Caco-2 (cell line): ENCODE measurements around the gene ACSBG1. TPM values are rescaled to one million over a fixed set of nuclear protein-coding genes. Genes with fewer than 3 reads are reported as not detected.

Experiments
- BruUV-seq: library from RNA; stranded (reverse); fragments of 400-500 nt; replicated peaks from 2 replicates; lab custom pipeline; 2021; lab: Mats Ljungman, UMichigan
- CTCF ChIA-PET: fragments of 300-600 bp; sonication (Branson Sonifier 250); formaldehyde crosslinking; loops from one replicate; lab custom pipeline; 2022; ENCODE audit warnings: antibody characterized with exemption; lab: Charles Lee
- POLR2A ChIA-PET: fragments of 300-600 bp; sonication (Branson Sonifier 250); formaldehyde crosslinking; loops from one replicate; lab custom pipeline; 2022; ENCODE audit warnings: antibody characterized with exemption; lab: Charles Lee
- DNase-seq, 2 experiments: peaks; one replicate each; pipeline versions ENCODE4 v3.0.0 to v3.0.0-alpha.2; 2020 to 2022
- H3K27me3 ChIP-seq: replicated peaks from 2 replicates; pipeline ENCODE4 v1.6.0; 2011; ENCODE audit warnings: low read length; ENCODE audit not compliant: control insufficient read depth, insufficient read depth
- H3K36me3 ChIP-seq: 2 replicates; pipeline ENCODE4 v1.5.1; 2011; ENCODE audit warnings: low read length; ENCODE audit not compliant: control insufficient read depth, insufficient read depth
- H3K4me1 ChIP-seq: fragments of 250-450 bp; sonication (Bioruptor Pico); 2 replicates; pipeline ENCODE4 v1.5.1; 2020; ENCODE audit warnings: mild to moderate bottlenecking
- H3K4me3 ChIP-seq: 2 replicates; pipeline ENCODE4 v1.5.1; 2011; ENCODE audit warnings: low read depth, mild to moderate bottlenecking, control low read depth, low read length
- H3K9me3 ChIP-seq: fragments of 250-450 bp; sonication (Bioruptor Pico); 2 replicates; pipeline ENCODE4 v1.5.1; 2020; ENCODE audit warnings: mild to moderate bottlenecking, moderate library complexity
- H3K27ac Mint-ChIP-seq: one replicate; pipeline ENCODE4 v1.8.0; 2022; ENCODE audit warnings: mixed read lengths; ENCODE audit not compliant: unreplicated experiment
- H3K27me3 Mint-ChIP-seq: one replicate; pipeline ENCODE4 v1.8.0; 2022; ENCODE audit warnings: mixed read lengths; ENCODE audit not compliant: insufficient read depth, unreplicated experiment
- H3K36me3 Mint-ChIP-seq: one replicate; pipeline ENCODE4 v1.8.0; 2022; ENCODE audit warnings: mild to moderate bottlenecking, mixed read lengths; ENCODE audit not compliant: insufficient read depth, unreplicated experiment
- H3K4me1 Mint-ChIP-seq: one replicate; pipeline ENCODE4 v1.8.0; 2022; ENCODE audit warnings: low read depth, mixed read lengths; ENCODE audit not compliant: unreplicated experiment
- H3K4me3 Mint-ChIP-seq: one replicate; pipeline ENCODE4 v1.8.0; 2022; ENCODE audit warnings: mild to moderate bottlenecking, moderate library complexity, mixed read lengths; ENCODE audit not compliant: unreplicated experiment
- H3K9me3 Mint-ChIP-seq: one replicate; pipeline ENCODE4 v1.8.0; 2022; ENCODE audit warnings: mixed read lengths; ENCODE audit not compliant: unreplicated experiment
- intact Hi-C: fragments of 100-400 bp; cut with micrococcal nuclease; formaldehyde crosslinking; loops from one replicate; pipeline ENCODE4 v1.10.0; 2022; ENCODE audit not compliant: unreplicated experiment
- total RNA-seq: library from RNA; stranded (reverse); gene quantifications from 2 replicates; pipeline ENCODE4 v1.2.3, GENCODE V29; 2022
- TF ChIP-seq, protein P1 (sequence below), 2 experiments: fragments of 200-600 bp in 1 of 2; IDR thresholded peaks; 1 replicate in 1 of 2; 2 replicates in 1 of 2; pipeline versions ENCODE4 v1.5.1 to v1.8.0; 2011 to 2022; ENCODE audit warnings: antibody characterized with exemption in 1 of 2, control low read depth in 1 of 2, inconsistent platforms in 1 of 2, low read depth in 1 of 2, low read length in 1 of 2, mild to moderate bottlenecking in 1 of 2, moderate library complexity in 1 of 2; ENCODE audit not compliant: insufficient read depth in 1 of 2, severe bottlenecking in 1 of 2, unreplicated experiment in 1 of 2

ACSBG1 gene
- total RNA-seq, 1 experiment from 2014 or later = not detected

DNA sequence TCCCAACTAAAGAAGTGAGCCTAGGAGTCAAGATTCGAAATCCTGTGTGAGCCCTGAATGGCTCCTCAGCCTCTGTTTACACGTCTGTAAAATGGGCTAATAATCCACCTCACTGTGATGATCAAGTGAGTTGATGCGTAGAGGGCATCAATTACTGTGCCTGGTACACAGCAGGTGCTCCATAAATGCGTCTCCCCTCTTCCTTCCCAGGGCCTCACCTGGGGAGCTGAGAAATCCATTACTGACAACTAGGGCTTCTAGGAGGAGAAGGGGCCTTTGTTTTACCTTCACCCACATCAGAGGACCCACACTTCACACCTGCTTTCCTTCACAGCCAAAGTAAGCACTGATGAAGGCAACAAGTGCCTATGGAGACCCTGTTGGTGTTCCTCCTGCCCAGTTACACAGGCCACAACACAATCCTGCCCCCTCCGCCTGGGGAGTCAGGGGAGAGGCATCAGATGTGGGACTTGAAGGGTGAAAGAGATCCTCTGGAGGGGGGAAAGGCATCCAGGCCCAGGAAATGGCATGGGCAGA, 104.5 kb downstream of the ACSBG1 start:
- peak overlapping the region; percentile 70 for H3K4me3 Mint-ChIP-seq
- no peak overlapping the region for H3K4me3 ChIP-seq
- peaks cover 9% of the 10 kb centered on the region for H3K4me1 Mint-ChIP-seq
- no TSS peak for BruUV-seq
- no peaks in the 10 kb centered on the region for H3K9me3 ChIP-seq
- no peak overlapping the region for H3K27ac Mint-ChIP-seq
- ChIA-PET POLR2A (no interaction called here), CTCF (interaction anchor here (2.5 kb wide), 1 partner anchor 66 kb away, joined by 16 read pairs; no protein-coding TSS in a partner anchor)
- peaks cover 6% of the 10 kb centered on the region for H3K36me3 Mint-ChIP-seq
- H3K27me3 Mint-ChIP-seq = no peaks in the 10 kb centered on the region
- H3K9me3 Mint-ChIP-seq = no peaks in the 10 kb centered on the region
- peaks cover 18% of the 10 kb centered on the region for H3K4me1 ChIP-seq
- intact Hi-C loops = loop anchor here (5.0 kb wide), 1 partner anchor 112 kb away; no protein-coding TSS in a partner anchor
- H3K36me3 ChIP-seq = no peaks in the 10 kb centered on the region
- no peaks in the 10 kb centered on the region for H3K27me3 ChIP-seq
- DNase-seq = no peak
- TF ChIP-seq, protein P1, sequence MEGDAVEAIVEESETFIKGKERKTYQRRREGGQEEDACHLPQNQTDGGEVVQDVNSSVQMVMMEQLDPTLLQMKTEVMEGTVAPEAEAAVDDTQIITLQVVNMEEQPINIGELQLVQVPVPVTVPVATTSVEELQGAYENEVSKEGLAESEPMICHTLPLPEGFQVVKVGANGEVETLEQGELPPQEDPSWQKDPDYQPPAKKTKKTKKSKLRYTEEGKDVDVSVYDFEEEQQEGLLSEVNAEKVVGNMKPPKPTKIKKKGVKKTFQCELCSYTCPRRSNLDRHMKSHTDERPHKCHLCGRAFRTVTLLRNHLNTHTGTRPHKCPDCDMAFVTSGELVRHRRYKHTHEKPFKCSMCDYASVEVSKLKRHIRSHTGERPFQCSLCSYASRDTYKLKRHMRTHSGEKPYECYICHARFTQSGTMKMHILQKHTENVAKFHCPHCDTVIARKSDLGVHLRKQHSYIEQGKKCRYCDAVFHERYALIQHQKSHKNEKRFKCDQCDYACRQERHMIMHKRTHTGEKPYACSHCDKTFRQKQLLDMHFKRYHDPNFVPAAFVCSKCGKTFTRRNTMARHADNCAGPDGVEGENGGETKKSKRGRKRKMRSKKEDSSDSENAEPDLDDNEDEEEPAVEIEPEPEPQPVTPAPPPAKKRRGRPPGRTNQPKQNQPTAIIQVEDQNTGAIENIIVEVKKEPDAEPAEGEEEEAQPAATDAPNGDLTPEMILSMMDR (IDR thresholded peaks at IDR 0.05; ENCODE audit: insufficient read depth in 1 of 2, low read depth in 1 of 2, low read length in 1 of 2, severe bottlenecking in 1 of 2, unreplicated experiment in 1 of 2) = no peak

DNA sequence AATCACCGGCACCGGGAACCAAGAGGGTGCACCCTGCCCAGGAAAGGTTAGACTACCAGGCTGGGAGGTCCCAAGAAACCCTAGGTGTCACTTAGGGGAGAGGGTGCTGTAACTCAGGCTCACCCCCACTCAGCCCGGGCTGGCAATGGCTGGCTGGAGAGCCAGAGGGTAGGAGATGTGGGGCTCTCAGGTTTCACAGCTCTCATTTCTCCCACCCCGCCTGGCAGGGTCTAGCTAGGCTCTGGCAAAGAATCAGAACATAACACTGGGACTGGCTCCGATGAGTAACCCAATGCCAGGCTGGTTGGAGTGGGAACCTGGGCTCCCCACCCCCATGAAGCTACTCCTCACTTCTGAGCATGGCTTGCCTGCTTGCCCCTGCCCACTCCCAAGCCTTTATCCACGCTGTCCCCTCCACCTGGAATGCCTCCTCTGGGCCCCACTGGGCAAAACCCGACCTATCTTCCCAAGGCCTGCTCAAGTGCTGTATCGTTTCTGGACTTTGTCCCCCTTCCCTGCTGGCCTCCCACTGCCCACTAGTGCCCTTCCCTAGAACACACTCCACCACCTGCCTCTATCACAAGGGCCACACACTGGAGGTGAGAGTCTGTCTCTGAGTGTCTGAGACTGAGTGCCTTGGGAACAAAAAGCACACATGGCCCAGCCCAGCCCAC, 105.2 kb downstream of the ACSBG1 start:
- peaks cover 16% of the 10 kb centered on the region for H3K4me1 ChIP-seq
- no peaks in the 10 kb centered on the region for H3K27me3 Mint-ChIP-seq
- H3K9me3 Mint-ChIP-seq = no peaks in the 10 kb centered on the region
- no peak for DNase-seq
- no peak overlapping the region for H3K4me3 ChIP-seq
- H3K27me3 ChIP-seq = no peaks in the 10 kb centered on the region
- H3K36me3 ChIP-seq = no peaks in the 10 kb centered on the region
- H3K36me3 Mint-ChIP-seq = peaks cover 6% of the 10 kb centered on the region
- intact Hi-C loops = no loop called here
- CTCF ChIA-PET = no interaction called here
- peaks cover 9% of the 10 kb centered on the region for H3K4me1 Mint-ChIP-seq
- no peak overlapping the region for H3K27ac Mint-ChIP-seq
- POLR2A ChIA-PET = no interaction called here
- TF ChIP-seq, protein P1 (IDR thresholded peaks at IDR 0.05; ENCODE audit: insufficient read depth in 1 of 2, low read depth in 1 of 2, low read length in 1 of 2, severe bottlenecking in 1 of 2, unreplicated experiment in 1 of 2) = no peak
- H3K4me3 Mint-ChIP-seq = no peak overlapping the region
- no TSS peak for BruUV-seq
- no peaks in the 10 kb centered on the region for H3K9me3 ChIP-seq

DNA sequence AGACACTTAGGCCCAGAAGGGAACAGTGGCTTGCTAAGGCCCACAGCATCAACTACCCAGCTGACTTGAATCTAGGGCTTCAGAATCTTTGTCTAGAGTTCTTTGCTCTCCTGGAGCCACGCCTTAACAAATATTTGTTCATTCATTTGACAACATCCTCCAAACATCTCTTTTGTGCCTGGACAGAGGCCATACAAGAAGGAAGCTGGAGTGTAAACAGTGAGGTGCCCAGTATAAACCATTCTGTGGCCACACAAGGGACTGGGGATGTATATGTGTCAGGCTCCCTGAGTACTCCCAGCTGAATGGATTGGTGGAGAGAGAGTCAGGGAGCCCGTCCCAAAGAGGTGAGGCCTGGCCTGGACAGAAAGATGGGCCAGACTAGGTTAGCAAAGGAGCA, 106.5 kb downstream of the ACSBG1 start:
- TF ChIP-seq, protein P1 (IDR thresholded peaks at IDR 0.05; ENCODE audit: insufficient read depth in 1 of 2, low read depth in 1 of 2, low read length in 1 of 2, severe bottlenecking in 1 of 2, unreplicated experiment in 1 of 2) = no peak
- no peak overlapping the region for H3K4me3 ChIP-seq
- POLR2A ChIA-PET = no interaction called here
- H3K36me3 Mint-ChIP-seq = no peaks in the 10 kb centered on the region
- H3K4me3 Mint-ChIP-seq = no peak overlapping the region
- no peaks in the 10 kb centered on the region for H3K9me3 Mint-ChIP-seq
- no TSS peak for BruUV-seq
- H3K27me3 ChIP-seq = no peaks in the 10 kb centered on the region
- no peaks in the 10 kb centered on the region for H3K9me3 ChIP-seq
- H3K36me3 ChIP-seq = no peaks in the 10 kb centered on the region
- no peak overlapping the region for H3K27ac Mint-ChIP-seq
- CTCF ChIA-PET = no interaction called here
- H3K27me3 Mint-ChIP-seq = no peaks in the 10 kb centered on the region
- DNase-seq = no peak
- H3K4me1 ChIP-seq = peaks cover 7% of the 10 kb centered on the region
- intact Hi-C loops = no loop called here
- peaks cover 9% of the 10 kb centered on the region for H3K4me1 Mint-ChIP-seq
